ENCODE results near the gene TBC1D2.

Gene TBC1D2

DNA sequence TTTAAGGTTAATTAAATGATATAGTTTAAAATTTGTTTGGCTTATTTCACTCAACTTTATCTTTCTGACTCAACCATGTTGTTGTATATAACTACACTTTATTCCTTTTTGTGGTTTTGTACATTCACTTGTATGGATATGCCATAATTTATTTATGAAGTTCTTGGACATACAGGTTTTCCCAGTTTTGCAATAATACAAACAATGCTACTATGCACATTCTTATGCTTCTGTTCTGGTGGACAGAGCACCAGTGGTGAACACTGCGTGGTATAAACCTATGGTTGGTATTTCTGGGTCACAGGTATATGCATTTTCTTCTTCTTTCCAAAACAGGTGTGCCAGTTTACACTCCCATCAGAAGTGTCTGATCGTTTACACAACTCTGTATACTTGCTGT is 100.8 kb downstream of the TBC1D2 start:
- DNase-seq (ENCODE audit: low read depth, low spot score) = no peak
- Histone ChIP-seq H3K4me1 (ENCODE audit: control insufficient read depth, insufficient read depth, low read length) (no peaks in the 10 kb centered on the region), H3K4me3 (ENCODE audit: low read length) (no peak overlapping the region), H3K9me3 (ENCODE audit: control insufficient read depth, insufficient read depth, low read length) (no peaks in the 10 kb centered on the region), H3K27ac (ENCODE audit: low read length) (no peak overlapping the region), H3K27me3 (ENCODE audit: control insufficient read depth, insufficient read depth, low read length) (no peaks in the 10 kb centered on the region), H3K36me3 (ENCODE audit: control insufficient read depth, insufficient read depth, low read length) (0 out of 2 replicates have a peak, but pooled peaks cover 3% of the 10 kb centered on the region)
- WGBS (ENCODE audit: insufficient coverage, insufficient read length) = no CpG with 5 or more reads among the region's 2 CpGs

DNA sequence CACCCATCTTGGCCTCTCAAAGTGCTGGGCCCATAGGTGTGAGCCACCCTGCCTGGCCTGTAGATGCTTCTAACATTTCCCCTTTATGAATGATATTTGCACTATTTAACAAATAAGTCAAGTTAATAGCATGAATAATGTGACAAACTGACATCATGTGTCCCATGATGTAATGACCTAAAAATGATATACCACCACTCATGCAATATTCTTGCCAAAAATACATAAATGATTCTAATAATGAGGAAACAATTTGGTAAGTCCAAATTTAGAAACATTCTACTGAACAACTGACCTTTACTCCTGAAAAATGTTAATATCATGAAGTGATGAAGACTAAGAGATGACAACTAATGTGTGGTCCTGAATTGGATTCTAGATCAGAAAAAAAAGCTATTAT is 102.9 kb downstream of the TBC1D2 start:
- no peaks in the 10 kb centered on the region for H3K27me3 ChIP-seq (ENCODE audit: control insufficient read depth, insufficient read depth, low read length)
- H3K27ac ChIP-seq (ENCODE audit: low read length) = no peak overlapping the region
- no peaks in the 10 kb centered on the region for H3K4me1 ChIP-seq (ENCODE audit: control insufficient read depth, insufficient read depth, low read length)
- DNase-seq (ENCODE audit: low read depth, low spot score) = no peak
- H3K4me3 ChIP-seq (ENCODE audit: low read length) = no peak overlapping the region
- H3K36me3 ChIP-seq (ENCODE audit: control insufficient read depth, insufficient read depth, low read length) = 0 out of 2 replicates have a peak, but pooled peaks cover 3% of the 10 kb centered on the region
- no peaks in the 10 kb centered on the region for H3K9me3 ChIP-seq (ENCODE audit: control insufficient read depth, insufficient read depth, low read length)

DNA sequence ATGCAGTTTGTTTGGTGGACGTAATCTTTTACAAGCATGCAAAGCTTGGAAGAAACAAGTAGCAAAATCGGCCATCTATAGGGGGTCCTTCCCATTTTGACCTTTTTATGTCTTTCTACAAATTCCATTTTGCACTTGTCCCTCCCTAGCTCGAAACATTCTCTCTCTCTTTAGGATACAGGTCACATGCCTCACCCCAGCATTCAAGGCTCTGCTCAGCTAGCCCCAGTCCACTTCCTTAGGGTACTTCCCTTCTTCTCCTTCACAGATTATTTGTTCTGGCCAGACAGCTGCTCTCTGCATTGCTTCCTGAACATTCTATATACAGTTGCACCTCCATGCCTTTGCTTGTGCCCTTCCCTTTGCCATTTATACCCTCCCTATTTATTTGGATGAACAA is 104.7 kb downstream of the TBC1D2 start:
- Histone ChIP-seq H3K9me3 (ENCODE audit: control insufficient read depth, insufficient read depth, low read length) (no peaks in the 10 kb centered on the region), H3K4me3 (ENCODE audit: low read length) (no peak overlapping the region), H3K36me3 (ENCODE audit: control insufficient read depth, insufficient read depth, low read length) (0 out of 2 replicates have a peak, but pooled peaks cover 3% of the 10 kb centered on the region), H3K27ac (ENCODE audit: low read length) (no peak overlapping the region), H3K27me3 (ENCODE audit: control insufficient read depth, insufficient read depth, low read length) (no peaks in the 10 kb centered on the region), H3K4me1 (ENCODE audit: control insufficient read depth, insufficient read depth, low read length) (no peaks in the 10 kb centered on the region)
- no CpG with 5 or more reads among the region's 3 CpGs for WGBS (ENCODE audit: insufficient coverage, insufficient read length)
- DNase-seq (ENCODE audit: low read depth, low spot score) = no peak

DNA sequence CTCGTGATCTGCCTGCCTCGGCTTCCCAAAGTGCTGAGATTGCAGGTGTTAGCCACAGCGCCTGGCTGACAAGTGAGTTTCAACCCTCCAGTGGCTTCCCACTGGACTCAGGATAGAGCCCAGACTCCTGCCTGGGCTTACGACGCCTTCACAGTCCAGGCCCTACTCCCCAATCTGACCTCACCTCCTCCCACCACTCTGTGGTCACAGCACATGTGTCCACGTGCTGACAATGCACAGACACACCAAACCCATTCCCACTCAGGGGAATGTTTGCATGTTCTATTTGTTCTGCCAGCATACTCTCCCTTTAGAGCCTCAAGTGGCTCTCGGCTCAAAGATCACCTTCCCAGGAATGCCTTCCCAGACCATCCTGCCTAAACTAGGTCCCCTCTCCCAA is 105.3 kb downstream of the TBC1D2 start:
- no peak overlapping the region for H3K27ac ChIP-seq (ENCODE audit: low read length)
- no peaks in the 10 kb centered on the region for H3K4me1 ChIP-seq (ENCODE audit: control insufficient read depth, insufficient read depth, low read length)
- no peak overlapping the region for H3K4me3 ChIP-seq (ENCODE audit: low read length)
- no peak for DNase-seq (ENCODE audit: low read depth, low spot score)
- H3K27me3 ChIP-seq (ENCODE audit: control insufficient read depth, insufficient read depth, low read length) = no peaks in the 10 kb centered on the region
- H3K9me3 ChIP-seq (ENCODE audit: control insufficient read depth, insufficient read depth, low read length) = no peaks in the 10 kb centered on the region
- 0 out of 2 replicates have a peak, but pooled peaks cover 3% of the 10 kb centered on the region for H3K36me3 ChIP-seq (ENCODE audit: control insufficient read depth, insufficient read depth, low read length)
- WGBS (ENCODE audit: insufficient coverage, insufficient read length) = no CpG with 5 or more reads among the region's 7 CpGs

DNA sequence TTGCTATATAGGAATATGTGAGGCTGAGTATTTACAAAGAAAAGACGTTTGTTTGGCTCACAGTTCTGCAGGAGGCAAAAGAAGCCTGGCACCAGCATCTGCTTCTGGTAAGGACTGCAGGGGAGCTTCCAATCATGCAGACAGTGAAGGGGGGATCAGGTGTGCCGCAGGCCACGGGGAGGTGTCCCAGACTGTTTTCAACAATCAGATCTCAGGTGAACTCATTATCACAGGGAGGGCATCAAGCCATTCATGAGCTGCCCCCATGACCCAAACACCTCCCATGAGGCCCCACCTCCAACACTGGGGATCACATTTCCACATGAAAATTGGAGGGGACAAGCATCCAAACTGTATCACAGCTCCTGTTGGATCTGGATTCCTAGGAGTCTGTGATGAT is 106.0 kb downstream of the TBC1D2 start:
- no peak for DNase-seq (ENCODE audit: low read depth, low spot score)
- Histone ChIP-seq H3K4me3 (ENCODE audit: low read length) (no peak overlapping the region), H3K36me3 (ENCODE audit: control insufficient read depth, insufficient read depth, low read length) (0 out of 2 replicates have a peak, but pooled peaks cover 3% of the 10 kb centered on the region), H3K27ac (ENCODE audit: low read length) (no peak overlapping the region), H3K27me3 (ENCODE audit: control insufficient read depth, insufficient read depth, low read length) (no peaks in the 10 kb centered on the region), H3K9me3 (ENCODE audit: control insufficient read depth, insufficient read depth, low read length) (no peaks in the 10 kb centered on the region), H3K4me1 (ENCODE audit: control insufficient read depth, insufficient read depth, low read length) (no peaks in the 10 kb centered on the region)
- WGBS (ENCODE audit: insufficient coverage, insufficient read length) = no CpG with 5 or more reads among the region's 3 CpGs

Measured in iPS DF 6.9 (cell line).